ENCODE data around the gene JAG1.

Gene JAG1

GRCh38 chr20:10669843-10670446, 3.9 kb downstream of the JAG1 start:
- TF ChIP-seq CTCF (conservative IDR thresholded peaks at IDR 0.05; ENCODE audit: low read depth, low read length): no peak
- DNase-seq (ENCODE audit: low read depth): no peak
- H3K4me3 ChIP-seq (ENCODE audit: low read depth, low read length): peak overlapping the region; percentile 88

GRCh38 chr20:10668677-10669368, 5.0 kb downstream of the JAG1 start:
- H3K4me3 ChIP-seq (ENCODE audit: low read depth, low read length): no peak overlapping the region
- no peak for TF ChIP-seq CTCF (conservative IDR thresholded peaks at IDR 0.05; ENCODE audit: low read depth, low read length)
- DNase-seq (ENCODE audit: low read depth): no peak

- no peak for TF ChIP-seq CTCF (conservative IDR thresholded peaks at IDR 0.05; ENCODE audit: low read depth, low read length)
- DNase-seq (ENCODE audit: low read depth): no peak
- H3K4me3 ChIP-seq (ENCODE audit: low read depth, low read length): no peak overlapping the region
Measured at GRCh38 chr20:10667560-10668167, 6.1 kb downstream of the JAG1 start.

- H3K4me3 ChIP-seq (ENCODE audit: low read depth, low read length): no peak overlapping the region
- no peak for DNase-seq (ENCODE audit: low read depth)
Measured at GRCh38 chr20:10667077-10667401, 6.8 kb downstream of the JAG1 start.

GRCh38 chr20:10666221-10667076, 7.3 kb downstream of the JAG1 start:
- no peak overlapping the region for H3K4me3 ChIP-seq (ENCODE audit: low read depth, low read length)
- TF ChIP-seq CTCF (conservative IDR thresholded peaks at IDR 0.05; ENCODE audit: low read depth, low read length): no peak
- DNase-seq (ENCODE audit: low read depth): no peak

More at GRCh38 chr20:10667077-10667401, 6.8 kb downstream of the JAG1 start:
- no peak for TF ChIP-seq CTCF (conservative IDR thresholded peaks at IDR 0.05; ENCODE audit: low read depth, low read length)

- TF ChIP-seq CTCF (conservative IDR thresholded peaks at IDR 0.05; ENCODE audit: low read depth, low read length): peak; percentile 10
- H3K4me3 ChIP-seq (ENCODE audit: low read depth, low read length): no peak overlapping the region
Measured at GRCh38 chr20:10665791-10666190, 8.0 kb downstream of the JAG1 start.

More at GRCh38 chr20:10665791-10666190, 8.0 kb downstream of the JAG1 start:
- peak; percentile 62 for DNase-seq (ENCODE audit: low read depth)
